LNCaP clone FGC (cell line): ENCODE results near the gene MEGF11.

Source experiments
- DNase-seq: peaks from one replicate; pipeline ENCODE4 v3.0.0-alpha.2; 2011; ENCODE audit warnings: low read depth
- H3K4me3 ChIP-seq: 2 replicates; pipeline ENCODE4 v1.5.1; 2011; ENCODE audit warnings: mild to moderate bottlenecking, low read depth, low read length, control low read depth
- CTCF ChIP-seq: IDR thresholded peaks from 2 replicates; pipeline ENCODE4 v1.5.1; 2012; ENCODE audit warnings: mild to moderate bottlenecking; ENCODE audit not compliant: control insufficient read depth, insufficient read depth; ENCODE audit errors: extremely low read depth

MEGF11 gene

GRCh38 chr15:65963911-65964482 is 289.6 kb downstream of the MEGF11 start:
- no peak for TF ChIP-seq CTCF
- no peak for DNase-seq
- no peak overlapping the region for H3K4me3 ChIP-seq

- H3K4me3 ChIP-seq, result no peak overlapping the region
- DNase-seq, result no peak
- no peak for TF ChIP-seq CTCF
Measured at GRCh38 chr15:65963358-65963757, 290.2 kb downstream of the MEGF11 start.

GRCh38 chr15:65962187-65962586 is 291.4 kb downstream of the MEGF11 start:
- 0 out of 2 replicates have a peak, but pooled peaks have one; percentile 17 for TF ChIP-seq CTCF
- no peak overlapping the region for H3K4me3 ChIP-seq
- DNase-seq, result no peak

GRCh38 chr15:65960586-65960985 is 293.0 kb downstream of the MEGF11 start:
- H3K4me3 ChIP-seq, result no peak overlapping the region
- DNase-seq, result no peak
- TF ChIP-seq CTCF, result no peak

GRCh38 chr15:65958835-65959234 is 294.7 kb downstream of the MEGF11 start:
- H3K4me3 ChIP-seq, result no peak overlapping the region
- TF ChIP-seq CTCF, result no peak

GRCh38 chr15:65957451-65957850 is 296.1 kb downstream of the MEGF11 start:
- H3K4me3 ChIP-seq, result no peak overlapping the region
- DNase-seq, result no peak
- TF ChIP-seq CTCF, result no peak

More at GRCh38 chr15:65958835-65959234, 294.7 kb downstream of the MEGF11 start:
- no peak for DNase-seq

GRCh38 chr15:65956899-65957298 is 296.7 kb downstream of the MEGF11 start:
- no peak overlapping the region for H3K4me3 ChIP-seq
- DNase-seq, result no peak
- TF ChIP-seq CTCF, result no peak
